ENCODE results near the gene CKLF.
"Not testable (repeated sequence)": the region's sequence is repeated elsewhere in the genome, so short reads cannot be mapped to it uniquely, and the experiment has no call there.

DNA sequence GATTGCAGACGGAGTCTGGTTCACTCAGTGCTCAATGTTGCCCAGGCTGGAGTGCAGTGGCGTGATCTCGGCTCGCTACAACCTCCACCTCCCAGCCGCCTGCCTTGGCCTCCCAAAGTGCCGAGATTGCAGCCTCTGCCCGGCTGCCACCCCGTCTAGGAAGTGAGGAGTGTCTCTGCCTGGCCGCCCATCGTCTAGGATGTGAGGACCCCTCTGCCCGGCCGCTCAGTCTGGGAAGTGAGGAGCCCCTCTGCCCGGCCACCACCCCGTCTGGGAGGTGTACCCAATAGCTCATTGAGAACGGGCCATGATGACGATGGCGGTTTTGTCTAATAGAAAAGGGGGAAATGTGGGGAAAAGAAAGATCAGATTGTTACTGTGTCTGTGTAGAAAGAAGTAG is 38.0 kb upstream of the CKLF start:
- TF ChIP-seq, protein P1, sequence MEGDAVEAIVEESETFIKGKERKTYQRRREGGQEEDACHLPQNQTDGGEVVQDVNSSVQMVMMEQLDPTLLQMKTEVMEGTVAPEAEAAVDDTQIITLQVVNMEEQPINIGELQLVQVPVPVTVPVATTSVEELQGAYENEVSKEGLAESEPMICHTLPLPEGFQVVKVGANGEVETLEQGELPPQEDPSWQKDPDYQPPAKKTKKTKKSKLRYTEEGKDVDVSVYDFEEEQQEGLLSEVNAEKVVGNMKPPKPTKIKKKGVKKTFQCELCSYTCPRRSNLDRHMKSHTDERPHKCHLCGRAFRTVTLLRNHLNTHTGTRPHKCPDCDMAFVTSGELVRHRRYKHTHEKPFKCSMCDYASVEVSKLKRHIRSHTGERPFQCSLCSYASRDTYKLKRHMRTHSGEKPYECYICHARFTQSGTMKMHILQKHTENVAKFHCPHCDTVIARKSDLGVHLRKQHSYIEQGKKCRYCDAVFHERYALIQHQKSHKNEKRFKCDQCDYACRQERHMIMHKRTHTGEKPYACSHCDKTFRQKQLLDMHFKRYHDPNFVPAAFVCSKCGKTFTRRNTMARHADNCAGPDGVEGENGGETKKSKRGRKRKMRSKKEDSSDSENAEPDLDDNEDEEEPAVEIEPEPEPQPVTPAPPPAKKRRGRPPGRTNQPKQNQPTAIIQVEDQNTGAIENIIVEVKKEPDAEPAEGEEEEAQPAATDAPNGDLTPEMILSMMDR (IDR thresholded peaks at IDR 0.05 in 4 of 5, conservative IDR thresholded peaks at IDR 0.05 in 1 of 5) = not testable (repeated sequence)
- not testable (repeated sequence) for TF ChIP-seq POLR2A (IDR thresholded peaks at IDR 0.05)
